HG02938 (cell line): ENCODE measurements around the gene PIBF1.

Experiments
- ATAC-seq: cut with Tn5 transposase; IDR thresholded peaks from one replicate; pipeline ENCODE4 v1.9.1; 2021; ENCODE audit warnings: mild to moderate bottlenecking, moderate library complexity; ENCODE audit not compliant: unreplicated experiment

PIBF1 gene

DNA sequence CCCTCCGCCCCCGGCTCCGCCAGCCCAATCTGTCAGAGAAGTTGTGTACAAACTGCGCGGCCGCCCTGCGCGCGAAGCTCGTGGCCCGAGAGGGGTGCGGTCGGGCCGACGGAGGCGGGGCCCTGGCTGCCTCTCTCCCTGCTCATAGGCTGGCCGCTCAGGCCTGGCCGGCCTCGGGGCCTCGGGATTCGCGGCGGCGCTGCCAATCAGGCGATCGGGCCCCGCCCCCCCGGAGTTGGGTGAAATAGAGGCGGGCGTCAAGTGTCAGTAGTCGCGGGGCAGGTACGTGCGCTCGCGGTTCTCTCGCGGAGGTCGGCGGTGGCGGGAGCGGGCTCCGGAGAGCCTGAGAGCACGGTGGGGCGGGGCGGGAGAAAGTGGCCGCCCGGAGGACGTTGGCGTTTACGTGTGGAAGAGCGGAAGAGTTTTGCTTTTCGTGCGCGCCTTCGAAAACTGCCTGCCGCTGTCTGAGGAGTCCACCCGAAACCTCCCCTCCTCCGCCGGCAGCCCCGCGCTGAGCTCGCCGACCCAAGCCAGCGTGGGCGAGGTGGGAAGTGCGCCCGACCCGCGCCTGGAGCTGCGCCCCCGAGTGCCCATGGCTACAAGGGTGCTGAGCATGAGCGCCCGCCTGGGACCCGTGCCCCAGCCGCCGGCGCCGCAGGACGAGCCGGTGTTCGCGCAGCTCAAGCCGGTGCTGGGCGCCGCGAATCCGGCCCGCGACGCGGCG is 277.0 kb downstream of the PIBF1 start, which contains the start of gene KLF5:
Gene KLF5 (plus strand): TSS at position 270 of the 724 bp plus-strand sequence. CDS start 323 bp downstream, at position 593.
- peak; percentile 93 for ATAC-seq

DNA sequence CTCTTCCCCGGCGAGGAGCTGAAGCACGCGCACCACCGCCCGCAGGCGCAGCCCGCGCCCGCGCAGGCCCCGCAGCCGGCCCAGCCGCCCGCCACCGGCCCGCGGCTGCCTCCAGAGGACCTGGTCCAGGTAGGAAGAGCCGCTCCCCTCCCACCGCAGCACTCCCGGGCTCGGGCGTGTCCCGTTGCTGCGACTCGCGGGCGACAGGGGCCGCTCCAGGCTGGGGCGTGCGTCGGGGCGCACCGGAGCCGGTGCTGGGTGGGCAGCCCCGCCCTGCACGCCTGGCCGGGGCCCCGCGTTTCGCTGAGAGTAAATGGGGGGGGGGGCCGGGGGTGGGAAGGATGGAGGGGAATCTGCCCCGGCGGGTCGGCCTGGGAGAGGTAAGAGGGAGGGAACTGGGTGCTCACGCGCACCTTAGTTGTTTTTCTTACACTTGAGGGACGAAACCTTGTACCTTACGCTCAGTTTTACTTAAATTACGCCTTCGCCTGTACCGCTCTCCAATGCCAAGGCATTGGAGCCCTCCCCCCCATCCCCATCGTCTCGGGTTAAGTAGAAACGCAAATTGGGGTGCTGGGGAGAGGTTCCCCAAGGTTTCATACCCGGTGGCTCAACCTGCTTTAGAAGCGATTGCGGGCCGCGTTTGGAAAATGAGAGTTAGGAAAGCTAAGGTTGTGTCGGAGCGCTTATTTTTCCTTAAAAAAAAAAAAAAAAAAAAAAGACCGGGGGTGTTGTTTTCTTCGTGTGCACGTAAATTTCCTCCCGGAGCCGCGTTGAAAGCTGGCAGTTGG is 277.7 kb downstream of the PIBF1 start:
- peak; percentile 25 for ATAC-seq

DNA sequence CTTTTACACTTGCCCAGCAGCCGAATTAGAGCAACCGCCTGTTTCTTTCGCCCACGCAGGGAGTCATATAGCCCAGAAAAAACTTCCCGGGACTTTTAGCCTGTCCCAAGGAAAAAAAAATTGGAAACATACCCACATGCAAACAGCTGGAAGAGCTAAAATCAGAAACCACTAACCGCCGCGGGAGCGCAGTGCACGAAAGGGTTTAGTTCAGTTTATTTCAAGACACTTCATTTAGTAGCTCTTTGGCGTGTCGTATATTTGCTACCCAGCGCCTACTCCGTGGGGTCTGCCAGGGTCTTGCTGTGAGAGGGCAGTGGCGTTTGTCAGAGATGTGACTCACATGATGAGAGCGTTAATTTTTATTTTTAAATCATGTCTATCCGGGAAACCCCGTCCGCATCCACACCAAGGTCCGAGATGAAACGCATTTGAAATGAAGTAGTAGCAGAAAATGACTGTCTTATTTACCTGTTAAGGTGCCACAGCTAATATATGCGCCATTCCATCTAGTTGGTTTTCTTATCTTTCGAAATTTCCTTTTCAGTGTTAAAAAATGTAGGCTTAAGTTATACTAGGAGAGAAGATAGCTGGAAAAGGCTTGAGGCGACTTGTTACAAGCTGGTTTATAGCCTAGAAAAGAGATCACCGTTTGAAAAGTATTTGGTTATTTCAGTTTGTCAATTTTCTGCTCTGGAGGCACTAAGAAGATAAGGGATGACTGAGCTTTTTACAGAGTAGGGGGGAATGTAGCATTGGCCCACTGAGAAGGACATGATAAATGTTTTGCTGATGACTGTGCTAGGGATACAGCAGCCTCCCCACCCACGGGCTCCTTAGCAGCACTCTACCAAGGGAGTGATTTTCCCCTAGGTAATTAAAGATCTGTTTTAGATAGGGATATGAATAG is 278.6 kb downstream of the PIBF1 start:
- no peak for ATAC-seq

DNA sequence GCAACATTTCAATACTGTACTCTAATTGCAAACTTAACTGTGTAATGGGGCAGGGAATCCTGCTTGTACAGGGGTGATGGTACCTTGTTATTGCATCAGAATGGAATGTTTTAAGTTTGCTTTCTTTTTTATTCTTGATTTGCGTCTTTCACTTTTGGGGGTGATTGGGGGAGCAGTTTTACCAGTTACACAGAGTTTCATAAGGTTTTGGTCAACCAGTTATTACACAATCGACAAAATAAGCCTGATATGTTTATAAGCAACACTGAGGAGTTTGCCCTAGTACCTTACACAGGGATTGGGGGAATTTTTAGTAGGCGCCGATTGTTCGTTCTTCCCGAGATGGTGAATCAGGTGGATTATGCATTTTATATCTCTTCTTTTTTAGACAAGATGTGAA is 279.5 kb downstream of the PIBF1 start:
- ATAC-seq, result no peak

DNA sequence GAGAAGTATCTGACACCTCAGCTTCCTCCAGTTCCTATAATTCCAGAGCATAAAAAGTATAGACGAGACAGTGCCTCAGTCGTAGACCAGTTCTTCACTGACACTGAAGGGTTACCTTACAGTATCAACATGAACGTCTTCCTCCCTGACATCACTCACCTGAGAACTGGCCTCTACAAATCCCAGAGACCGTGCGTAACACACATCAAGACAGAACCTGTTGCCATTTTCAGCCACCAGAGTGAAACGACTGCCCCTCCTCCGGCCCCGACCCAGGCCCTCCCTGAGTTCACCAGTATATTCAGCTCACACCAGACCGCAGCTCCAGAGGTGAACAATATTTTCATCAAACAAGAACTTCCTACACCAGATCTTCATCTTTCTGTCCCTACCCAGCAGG is 279.9 kb downstream of the PIBF1 start:
- ATAC-seq, result no peak

DNA sequence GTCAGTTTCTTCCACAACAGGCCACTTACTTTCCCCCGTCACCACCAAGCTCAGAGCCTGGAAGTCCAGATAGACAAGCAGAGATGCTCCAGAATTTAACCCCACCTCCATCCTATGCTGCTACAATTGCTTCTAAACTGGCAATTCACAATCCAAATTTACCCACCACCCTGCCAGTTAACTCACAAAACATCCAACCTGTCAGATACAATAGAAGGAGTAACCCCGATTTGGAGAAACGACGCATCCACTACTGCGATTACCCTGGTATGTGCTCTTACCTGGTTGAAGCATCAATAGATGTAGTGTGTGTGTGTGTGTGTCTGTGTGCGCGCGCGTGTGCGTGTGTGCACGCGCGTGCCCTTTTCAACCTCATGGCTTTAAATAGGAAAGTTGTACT is 280.5 kb downstream of the PIBF1 start:
- ATAC-seq, result no peak

DNA sequence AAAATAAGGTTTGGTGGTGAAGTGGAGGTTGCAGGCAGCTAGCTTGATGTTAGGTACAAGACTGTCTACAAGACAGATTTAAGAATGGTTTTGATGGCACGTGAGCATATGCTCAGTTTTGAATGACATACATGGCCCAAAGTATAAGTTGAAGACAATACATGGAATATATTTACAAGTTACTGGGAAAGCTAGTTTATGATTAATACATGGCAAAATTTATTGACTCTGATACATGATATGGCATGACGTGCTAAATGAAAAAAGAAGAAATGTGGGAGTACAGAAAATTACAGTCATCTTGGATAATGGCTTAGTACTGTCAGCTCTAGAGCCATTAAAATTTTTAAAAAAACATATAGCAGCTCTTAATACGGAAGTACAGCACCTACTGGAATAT is 281.2 kb downstream of the PIBF1 start:
- no peak for ATAC-seq

DNA sequence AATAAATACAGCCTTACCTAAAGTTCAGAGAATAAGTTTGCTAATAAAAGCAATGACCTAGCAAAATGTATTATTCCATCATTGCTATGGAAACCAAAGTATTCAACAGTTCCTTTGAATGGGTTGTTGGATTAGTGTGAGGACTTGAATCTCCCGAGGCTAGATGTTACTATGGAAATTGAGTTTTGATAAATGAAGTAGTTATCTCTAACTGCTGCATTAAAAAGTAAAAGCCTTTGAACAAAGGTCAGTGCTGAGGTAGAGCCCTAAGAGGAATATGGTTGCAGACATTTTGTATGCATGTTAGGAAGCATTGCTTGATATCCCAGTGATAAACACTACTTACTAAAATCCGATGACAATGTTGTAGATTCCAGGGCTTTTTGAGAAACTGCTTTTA is 283.1 kb downstream of the PIBF1 start:
- no peak for ATAC-seq

DNA sequence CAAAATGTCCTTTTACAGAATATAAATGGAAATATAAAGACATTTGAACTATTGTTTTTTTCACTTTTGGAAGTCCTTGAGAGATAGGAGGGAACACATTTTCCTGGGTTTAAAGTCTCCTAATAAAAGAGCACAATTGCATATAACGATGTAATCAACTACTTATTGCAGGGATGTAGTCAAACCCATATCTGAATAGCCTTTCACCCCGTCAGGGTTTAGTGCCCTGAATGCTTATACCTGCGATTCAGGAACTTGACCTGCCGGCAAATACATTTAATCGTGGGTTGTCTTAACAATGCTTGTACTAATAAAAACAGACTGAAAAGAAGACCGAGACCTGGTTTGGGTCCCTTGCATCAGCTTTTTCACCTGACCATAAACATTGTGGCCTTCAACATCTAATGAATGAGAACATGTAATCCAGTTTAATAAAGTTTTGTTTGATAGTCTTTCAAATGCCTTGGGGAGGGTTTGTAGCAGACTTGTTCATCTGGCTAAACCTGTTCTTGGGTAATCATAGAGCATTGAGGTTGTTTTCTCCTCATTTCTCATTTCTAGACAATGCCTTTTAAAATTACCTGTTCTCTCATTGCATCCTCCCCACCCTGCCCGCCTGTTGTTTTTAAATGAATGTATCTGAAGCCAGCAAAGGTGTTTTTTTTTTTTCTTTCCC is 283.9 kb downstream of the PIBF1 start:
- ATAC-seq, result no peak
